GM12878 (cell line): ENCODE results near the gene DDX5. TPM values are rescaled to one million over a fixed set of nuclear protein-coding genes. Genes with fewer than 3 reads are reported as not detected.

Experiments
- ATAC-seq: fragments of 200-7000 bp; cut with Tn5 transposase; 3 replicates; pipeline ENCODE4 v1.9.1; 2020; ENCODE audit warnings: mild to moderate bottlenecking, moderate library complexity
- BruUV-seq: library from RNA; stranded (reverse); fragments of 400-500 nt; replicated peaks from 2 replicates; lab custom pipeline; 2021; lab: Mats Ljungman, UMichigan
- CTCF ChIA-PET: fragments of 300-600 bp; sonication (Branson Sonifier 250); formaldehyde crosslinking; extraction: SDS; loops from one replicate; lab custom pipeline; 2021; ENCODE audit warnings: inconsistent platforms; lab: Yijun Ruan, JAX
- POLR2A ChIA-PET: fragments of 350-600 bp; formaldehyde crosslinking; extraction: SDS; loops from one replicate; lab custom pipeline; 2021; ENCODE audit warnings: inconsistent platforms; lab: Charles Lee
- RAD21 ChIA-PET: fragments of 300-600 bp; sonication (Branson Sonifier 250); formaldehyde crosslinking; loops from one replicate; lab custom pipeline; 2023; ENCODE audit warnings: antibody characterized with exemption; ENCODE audit not compliant: unreplicated experiment; lab: Charles Lee
- SMC1A ChIA-PET: fragments of 300-600 bp; sonication (Branson Sonifier 250); formaldehyde crosslinking; loops from one replicate; lab custom pipeline; 2023; ENCODE audit not compliant: unreplicated experiment, uncharacterized antibody; lab: Charles Lee
- DNase-seq: peaks from one replicate; pipeline ENCODE4 v3.0.0-alpha.2; 2011; ENCODE audit warnings: low read depth, low spot score
- FAIRE-seq: peaks from 3 replicates; lab custom pipeline; 2011; peaks lifted over from hg19 to GRCh38; lab: Jason Lieb, UNC
- H2AFZ ChIP-seq: 2 replicates; pipeline ENCODE4 v1.6.0; 2011; ENCODE audit warnings: low read depth, low read length, control low read depth; ENCODE audit not compliant: control insufficient read depth
- H3K27ac ChIP-seq: 2 replicates; pipeline ENCODE4 v1.5.1; 2011; ENCODE audit warnings: control low read depth; ENCODE audit not compliant: control insufficient read depth, insufficient read depth
- H3K27me3 ChIP-seq, 2 experiments: replicated peaks in 1 of 2; 2 replicates each; pipeline versions ENCODE4 v1.6.0 to v1.6.1; 2011; ENCODE audit warnings: low read length in 1 of 2; ENCODE audit not compliant: control insufficient read depth in 2 of 2, insufficient read depth in 2 of 2
- H3K36me3 ChIP-seq, 2 experiments: 2 replicates each; pipeline ENCODE4 v1.5.1; 2011; ENCODE audit warnings: low read length in 1 of 2; ENCODE audit not compliant: control insufficient read depth in 2 of 2, insufficient read depth in 2 of 2
- H3K4me1 ChIP-seq: 2 replicates; pipeline ENCODE4 v1.6.1; 2011; ENCODE audit warnings: mild to moderate bottlenecking, low read length, moderate library complexity, mixed read lengths; ENCODE audit not compliant: control insufficient read depth, insufficient read depth
- H3K4me2 ChIP-seq: 2 replicates; pipeline ENCODE4 v1.6.0; 2011; ENCODE audit warnings: control low read depth; ENCODE audit not compliant: control insufficient read depth, insufficient read depth
- H3K4me3 ChIP-seq: fragments of 200-600 bp; sonication (generic); 2 replicates; pipeline ENCODE4 v1.5.1; 2016
- H3K79me2 ChIP-seq: 2 replicates; pipeline ENCODE4 v1.6.0; 2011; ENCODE audit warnings: low read length; ENCODE audit not compliant: control insufficient read depth, insufficient read depth
- H3K9ac ChIP-seq: 2 replicates; pipeline ENCODE4 v1.8.0; 2011; ENCODE audit warnings: low read length, control low read depth, mixed read lengths; ENCODE audit not compliant: control insufficient read depth, insufficient read depth
- H3K9me3 ChIP-seq: replicated peaks from 3 replicates; pipeline ENCODE4 v1.5.1; 2011; ENCODE audit warnings: mild to moderate bottlenecking, low read length; ENCODE audit not compliant: control insufficient read depth, insufficient read depth
- H4K20me1 ChIP-seq: 2 replicates; pipeline ENCODE4 v1.6.0; 2011; ENCODE audit not compliant: control insufficient read depth, insufficient read depth
- BHLHE40 ChIP-seq, 2 experiments: fragments of 450-650 bp in 1 of 2; IDR thresholded peaks; 2 replicates each; pipeline ENCODE4 v1.6.1; 2011 to 2017; ENCODE audit warnings: low read depth in 2 of 2, borderline replicate concordance in 1 of 2, improper control_type of control experiment in 1 of 2, low read length in 1 of 2, mild to moderate bottlenecking in 1 of 2
- EP300 ChIP-seq, 2 experiments: fragments of 150-350 bp in 1 of 2; IDR thresholded peaks; 2 replicates each; pipeline ENCODE4 v1.6.1; 2011 to 2012; ENCODE audit warnings: low read depth in 2 of 2, low read length in 2 of 2, borderline replicate concordance in 1 of 2, improper control_type of control experiment in 1 of 2, inconsistent platforms in 1 of 2; ENCODE audit not compliant: control insufficient read depth in 1 of 2
- HSF1 ChIP-seq: fragments of 150-350 bp; IDR thresholded peaks from 2 replicates; pipeline ENCODE4 v1.6.1; 2014; ENCODE audit warnings: mild to moderate bottlenecking, low read depth, low read length
- IRF4 ChIP-seq: IDR thresholded peaks from 2 replicates; pipeline ENCODE4 v1.6.1; 2011; ENCODE audit warnings: low read depth, low read length
- REST ChIP-seq: IDR thresholded peaks from 2 replicates; pipeline ENCODE4 v1.6.1; 2012; ENCODE audit warnings: mild to moderate bottlenecking, low read depth, low read length
- SIX5 ChIP-seq: IDR thresholded peaks from 2 replicates; pipeline ENCODE4 v1.6.1; 2011; ENCODE audit warnings: mild to moderate bottlenecking, low read depth, low read length, moderate library complexity; ENCODE audit not compliant: severe bottlenecking
- YY1 ChIP-seq: IDR thresholded peaks from 2 replicates; pipeline ENCODE4 v1.6.1; 2011; ENCODE audit warnings: low read depth, mild to moderate bottlenecking, low read length
- WGBS: methylation state at CpG from one replicate; pipeline ENCODE4 v1.1.6; 2016; ENCODE audit warnings: low lambda C conversion rate; ENCODE audit not compliant: insufficient replicate concordance, insufficient coverage; ENCODE audit errors: missing lambda C conversion rate; 5-methylcytosine and 5-hydroxymethylcytosine counted together
- in situ Hi-C: fragments of 300-500 bp; cut with MboI; formaldehyde crosslinking; loops from 9 replicates; pipeline ENCODE4 v1.14.3; 2018; ENCODE audit warnings: mixed read lengths
- intact Hi-C: fragments of 100-400 bp; cut with micrococcal nuclease; formaldehyde crosslinking; loops from one replicate; pipeline ENCODE4 v1.14.2; 2022; ENCODE audit not compliant: unreplicated experiment
- polyA plus RNA-seq, 11 experiments: library from polyadenylated mRNA; depleted of rRNA in 4 of 11; unstranded in 6 of 11; stranded (reverse) in 5 of 11; fragments of >200 nt; fragmentation: Nextera tagmentation in 4 of 11; fragmentation: Illumina TruSeq in 1 of 11; extraction: Ambion mirVana in 4 of 11; extraction: Trizol in 1 of 11; gene quantifications; 1 replicate in 1 of 11; 2 replicates in 10 of 11; pipeline versions ENCODE4 v1.2.1 to v1.2.3, GENCODE V29; 2011 to 2016; ENCODE audit warnings: inconsistent platforms in 2 of 11, missing spikeins in 2 of 11, low read depth in 1 of 11
- total RNA-seq, 4 experiments: library from RNA; depleted of rRNA in 3 of 4; stranded (reverse); fragments of >200 nt in 3 of 4; fragmentation: Illumina TruSeq in 1 of 4; extraction: Trizol in 1 of 4; gene quantifications; 2 replicates each; pipeline versions ENCODE4 v1.2.1 to v1.2.3, GENCODE V29; 2013 to 2021
- TF ChIP-seq, protein P1 (sequence below): fragments of 450-650 bp; IDR thresholded peaks from 2 replicates; pipeline ENCODE4 v1.6.1; 2017; ENCODE audit warnings: mild to moderate bottlenecking, low read depth, inconsistent platforms; ENCODE audit not compliant: poor library complexity, severe bottlenecking

Gene DDX5
- total and polyA plus RNA-seq, 10 of the 15 experiments (the other 5 are each of a cell fraction or from before 2014, with no cell fraction given), result 257 to 1,423 (median 719) TPM

- TF ChIP-seq, protein P1, sequence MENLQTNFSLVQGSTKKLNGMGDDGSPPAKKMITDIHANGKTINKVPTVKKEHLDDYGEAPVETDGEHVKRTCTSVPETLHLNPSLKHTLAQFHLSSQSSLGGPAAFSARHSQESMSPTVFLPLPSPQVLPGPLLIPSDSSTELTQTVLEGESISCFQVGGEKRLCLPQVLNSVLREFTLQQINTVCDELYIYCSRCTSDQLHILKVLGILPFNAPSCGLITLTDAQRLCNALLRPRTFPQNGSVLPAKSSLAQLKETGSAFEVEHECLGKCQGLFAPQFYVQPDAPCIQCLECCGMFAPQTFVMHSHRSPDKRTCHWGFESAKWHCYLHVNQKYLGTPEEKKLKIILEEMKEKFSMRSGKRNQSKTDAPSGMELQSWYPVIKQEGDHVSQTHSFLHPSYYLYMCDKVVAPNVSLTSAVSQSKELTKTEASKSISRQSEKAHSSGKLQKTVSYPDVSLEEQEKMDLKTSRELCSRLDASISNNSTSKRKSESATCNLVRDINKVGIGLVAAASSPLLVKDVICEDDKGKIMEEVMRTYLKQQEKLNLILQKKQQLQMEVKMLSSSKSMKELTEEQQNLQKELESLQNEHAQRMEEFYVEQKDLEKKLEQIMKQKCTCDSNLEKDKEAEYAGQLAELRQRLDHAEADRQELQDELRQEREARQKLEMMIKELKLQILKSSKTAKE, result no peak
- no peak for TF ChIP-seq REST
- TF ChIP-seq HSF1, result no peak
- TF ChIP-seq, all 136 proteins: peak for 0
Observed at GRCh38 chr17:64533784-64534183, 27.7 kb upstream of the DDX5 start (continued).

- H3K79me2 ChIP-seq, result no peaks in the 10 kb centered on the region
- POLR2A ChIA-PET, result interaction anchor here (0.5 to 1.6 kb wide), 2 partner anchors 43 to 114 kb away, joined by 6 read pairs; no protein-coding TSS in a partner anchor
- FAIRE-seq (no peak), ATAC-seq (no peak), DNase-seq (no peak)
- H2AFZ ChIP-seq, result no peak overlapping the region
- H3K4me1 ChIP-seq, result no peaks in the 10 kb centered on the region
- no peaks in the 10 kb centered on the region for H3K9me3 ChIP-seq
- intact Hi-C loops, result no loop called here
- H3K4me3 ChIP-seq, result no peak overlapping the region
- no peaks in the 10 kb centered on the region for H4K20me1 ChIP-seq
- in situ Hi-C loops, result no loop called here
- no peaks in the 10 kb centered on the region for H3K27me3 ChIP-seq
- 98% methylated on average over 5 of the region's 5 CpGs for WGBS
- RAD21 ChIA-PET, result no interaction called here
- SMC1A ChIA-PET, result interaction anchor here (0.8 to 1.7 kb wide), 4 partner anchors 43 to 245 kb away, joined by 3 to 7 read pairs (median 4); no protein-coding TSS in a partner anchor
- no peak overlapping the region for H3K9ac ChIP-seq
- no peak overlapping the region for H3K4me2 ChIP-seq
- no peak overlapping the region for H3K27ac ChIP-seq
- CTCF ChIA-PET, result interaction anchor here (1.0 to 2.0 kb wide), 6 partner anchors 12 to 118 kb away, joined by 3 to 10 read pairs (median 4); no protein-coding TSS in a partner anchor
- BruUV-seq, result no TSS peak
- H3K36me3 ChIP-seq, result peaks cover 14 to 54% of the 10 kb centered on the region in 2 experiments
- no peak for TF ChIP-seq SIX5
- TF ChIP-seq IRF4, result no peak
- TF ChIP-seq BHLHE40 (IDR thresholded peaks at IDR 0.05; ENCODE audit: borderline replicate concordance in 1 of 2, low read depth in 2 of 2, low read length in 1 of 2), result no peak
- TF ChIP-seq YY1, result no peak
- TF ChIP-seq EP300 (IDR thresholded peaks at IDR 0.05; ENCODE audit: borderline replicate concordance in 1 of 2, control insufficient read depth in 1 of 2, low read depth in 2 of 2, low read length in 2 of 2), result no peak
- no peak for TF ChIP-seq REST
Observed at GRCh38 chr17:64532409-64532808, 26.3 kb upstream of the DDX5 start.
